RWPE2 (cell line): ENCODE data around the gene UBE2E2.

Experiments
- ATAC-seq: fragments of 200-7000 bp; cut with Tn5 transposase; 3 replicates; pipeline ENCODE4 v1.9.1; 2021; ENCODE audit warnings: low read depth
- DNase-seq: peaks from one replicate; pipeline ENCODE4 v3.0.0-alpha.2; 2020; ENCODE audit warnings: low spot score
- H3K27ac ChIP-seq: fragments of 450-650 bp; 2 replicates; pipeline ENCODE4 v1.5.1; 2017; ENCODE audit warnings: mild to moderate bottlenecking; ENCODE audit not compliant: poor library complexity, severe bottlenecking
- H3K27me3 ChIP-seq: fragments of 250-450 bp; sonication (Bioruptor Pico); 2 replicates; pipeline ENCODE4 v1.5.1; 2021; ENCODE audit warnings: mild to moderate bottlenecking, moderate library complexity; ENCODE audit not compliant: insufficient read depth, poor library complexity, severe bottlenecking
- H3K36me3 ChIP-seq: fragments of 250-450 bp; sonication (Bioruptor Pico); 2 replicates; pipeline ENCODE4 v1.5.1; 2020; ENCODE audit warnings: low read depth, mild to moderate bottlenecking, moderate library complexity
- H3K4me1 ChIP-seq: fragments of 250-450 bp; sonication (Bioruptor Pico); 2 replicates; pipeline ENCODE4 v1.5.1; 2021; ENCODE audit warnings: mild to moderate bottlenecking, moderate library complexity; ENCODE audit not compliant: insufficient read depth, poor library complexity, severe bottlenecking
- H3K4me3 ChIP-seq: fragments of 250-450 bp; sonication (Bioruptor Pico); 2 replicates; pipeline ENCODE4 v1.5.1; 2021; ENCODE audit warnings: mild to moderate bottlenecking, moderate library complexity; ENCODE audit not compliant: severe bottlenecking
- H3K9me3 ChIP-seq: fragments of 250-450 bp; sonication (Bioruptor Pico); 2 replicates; pipeline ENCODE4 v1.5.1; 2021; ENCODE audit warnings: mild to moderate bottlenecking, moderate library complexity; ENCODE audit not compliant: severe bottlenecking
- CTCF ChIP-seq: fragments of 450-650 bp; IDR thresholded peaks from one replicate; pipeline ENCODE4 v1.5.1; 2017; ENCODE audit warnings: mild to moderate bottlenecking, moderate library complexity; ENCODE audit not compliant: poor library complexity, severe bottlenecking

The UBE2E2 gene

GRCh38 chr3:23595851-23596250 lies 392.7 kb downstream of the UBE2E2 start:
- ATAC-seq (no peak), DNase-seq (no peak)
- no peak for TF ChIP-seq CTCF
- H3K4me3 ChIP-seq: no peak overlapping the region
- H3K9me3 ChIP-seq: no peaks in the 10 kb centered on the region
- no peaks in the 10 kb centered on the region for H3K27me3 ChIP-seq
- no peaks in the 10 kb centered on the region for H3K36me3 ChIP-seq
- peaks cover 9% of the 10 kb centered on the region for H3K4me1 ChIP-seq
- no peak overlapping the region for H3K27ac ChIP-seq

DNA sequence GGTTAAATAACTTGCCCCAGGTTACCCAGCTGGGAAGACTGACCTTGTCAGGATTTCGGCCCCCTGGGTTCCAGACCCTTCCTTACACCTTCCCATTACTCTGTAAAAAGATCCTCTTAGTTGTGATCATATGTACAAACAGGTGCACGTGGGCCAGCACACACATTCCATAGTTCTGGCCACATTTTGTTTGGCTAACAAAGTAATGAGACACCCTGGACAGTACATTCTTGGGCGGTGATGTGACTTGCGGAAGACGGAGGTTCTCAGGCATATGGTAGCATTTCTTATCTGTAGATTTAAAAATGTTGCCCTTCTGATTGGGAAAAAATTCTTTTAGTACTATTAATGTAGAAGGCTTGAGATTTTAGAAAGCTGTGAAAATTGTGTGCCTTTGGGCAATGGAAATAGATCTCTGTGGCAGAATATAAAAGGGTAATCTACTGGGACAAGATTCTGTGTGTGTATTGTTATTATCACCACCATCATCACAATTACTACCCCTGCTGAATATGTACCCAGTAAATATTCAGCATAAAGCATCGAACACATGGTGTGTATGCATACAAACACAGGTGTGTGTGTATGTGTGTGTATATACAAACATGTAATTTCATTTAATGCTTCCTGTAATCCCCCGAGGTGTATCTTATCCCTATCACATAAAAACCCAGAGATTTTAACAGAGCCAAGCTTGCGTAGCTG lies 397.2 kb downstream of the UBE2E2 start:
- H3K9me3 ChIP-seq: no peaks in the 10 kb centered on the region
- no peaks in the 10 kb centered on the region for H3K36me3 ChIP-seq
- DNase-seq (no peak), ATAC-seq (peak; percentile 99)
- H3K27ac ChIP-seq: peak overlapping the region; percentile 47
- peaks cover 9% of the 10 kb centered on the region for H3K4me1 ChIP-seq
- no peaks in the 10 kb centered on the region for H3K27me3 ChIP-seq
- no peak for TF ChIP-seq CTCF
- H3K4me3 ChIP-seq: no peak overlapping the region

DNA sequence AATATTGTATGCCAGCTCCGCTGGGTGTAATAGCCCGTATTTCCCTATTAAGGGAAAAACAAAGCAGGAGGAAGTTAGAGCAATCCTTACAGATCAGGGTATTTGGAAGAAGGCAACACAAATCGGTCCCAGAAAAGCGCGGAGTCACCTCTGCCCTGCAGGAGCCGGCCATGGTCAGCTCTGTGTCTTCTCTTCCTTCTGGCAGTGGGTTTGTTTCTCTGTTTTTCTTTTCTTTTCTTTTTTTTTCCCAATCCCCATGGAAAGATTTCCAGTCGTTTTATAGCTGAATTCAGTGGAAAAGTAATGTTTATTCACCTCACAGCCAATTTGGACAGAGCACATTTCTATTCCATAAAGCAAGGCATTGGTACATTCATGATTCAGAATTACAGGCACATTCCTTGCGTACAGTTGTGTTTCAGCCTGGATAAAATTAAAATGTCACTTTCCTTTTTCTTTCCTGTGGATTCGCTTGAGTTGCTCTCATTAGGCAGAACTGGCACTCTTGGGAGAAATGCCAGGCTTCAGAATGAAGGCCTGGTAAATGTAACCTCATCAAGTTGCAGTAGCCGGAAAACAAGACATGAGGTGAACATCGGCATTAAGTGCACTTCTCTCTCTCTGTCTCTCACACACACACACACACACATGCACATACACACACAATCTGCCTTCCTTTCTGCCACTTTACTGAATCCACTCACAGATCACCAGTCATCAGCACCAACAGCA lies 398.1 kb downstream of the UBE2E2 start:
- H3K27me3 ChIP-seq: no peaks in the 10 kb centered on the region

DNA sequence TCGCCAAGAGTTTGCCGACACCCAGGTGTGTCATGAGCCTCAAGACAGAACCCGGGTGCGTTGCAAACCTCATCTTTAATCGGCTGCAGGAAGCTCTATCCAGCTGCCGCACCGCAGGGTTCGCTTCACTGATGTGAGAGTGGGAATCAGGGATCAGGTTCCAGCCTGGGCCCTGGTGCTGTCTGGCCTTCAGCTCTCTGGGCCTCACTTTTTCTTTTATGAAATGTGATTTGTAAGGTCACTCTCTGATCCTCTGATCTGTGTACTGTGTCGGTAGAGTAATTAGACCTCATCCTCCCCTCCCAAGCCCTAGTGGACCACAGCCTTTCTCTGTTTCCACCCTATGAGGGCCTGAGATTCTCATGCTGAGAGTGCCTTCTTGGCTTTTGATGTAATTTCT lies 399.8 kb downstream of the UBE2E2 start:
- Histone ChIP-seq H3K9me3 (no peaks in the 10 kb centered on the region), H3K4me3 (no peak overlapping the region), H3K27me3 (no peaks in the 10 kb centered on the region), H3K4me1 (peaks cover 9% of the 10 kb centered on the region), H3K36me3 (no peaks in the 10 kb centered on the region), H3K27ac (no peak overlapping the region)
- DNase-seq: no peak
- ATAC-seq: no peak
- no peak for TF ChIP-seq CTCF

More for the DNA sequence above, 398.1 kb downstream of the UBE2E2 start:
- ATAC-seq (no peak), DNase-seq (no peak)
- H3K4me3 ChIP-seq: no peak overlapping the region
- H3K9me3 ChIP-seq: no peaks in the 10 kb centered on the region
- no peak overlapping the region for H3K27ac ChIP-seq
- TF ChIP-seq CTCF: no peak
- no peaks in the 10 kb centered on the region for H3K36me3 ChIP-seq
- peaks cover 9% of the 10 kb centered on the region for H3K4me1 ChIP-seq
